Prostate gland (tissue), 2 donors: ENCODE measurements around the gene GDPGP1. TPM values are rescaled to one million over a fixed set of nuclear protein-coding genes. Genes with fewer than 3 reads are reported as not detected.

Source experiments
- DNase-seq: peaks from one replicate; pipeline ENCODE4 v3.0.0-alpha.2; 2019; ENCODE audit warnings: low spot score
- H3K27ac ChIP-seq, 2 donors: fragments of 200-600 bp; sonication (generic); 2 replicates each; pipeline ENCODE4 v1.5.1; 2017 to 2019
- H3K27me3 ChIP-seq: fragments of 200-600 bp; sonication (generic); replicated peaks from 2 replicates; pipeline ENCODE4 v1.5.1; 2019; ENCODE audit not compliant: insufficient read depth
- H3K36me3 ChIP-seq, 2 donors: fragments of 200-600 bp; sonication (generic); 1 replicate in 1 of 2; 2 replicates in 1 of 2; pipeline versions ENCODE4 v1.5.1 to v1.8.1; 2017 to 2019
- H3K4me1 ChIP-seq: fragments of 200-600 bp; sonication (generic); replicated peaks from 2 replicates; pipeline ENCODE4 v1.5.1; 2019
- H3K4me3 ChIP-seq, 2 donors: fragments of 200-600 bp; sonication (generic); 2 replicates each; pipeline ENCODE4 v1.5.1; 2017 to 2019
- H3K9me3 ChIP-seq: fragments of 200-600 bp; sonication (generic); 2 replicates; pipeline ENCODE4 v1.5.1; 2017
- CTCF ChIP-seq, 4 experiments: fragments of 200-600 bp in 2 of 4; fragments of 450-650 bp in 2 of 4; sonication (generic) in 2 of 4; IDR thresholded peaks; 1 replicate in 3 of 4; 2 replicates in 1 of 4; pipeline ENCODE4 v1.5.1; 2016 to 2019; ENCODE audit warnings: antibody characterized with exemption in 4 of 4, mild to moderate bottlenecking in 2 of 4, moderate library complexity in 2 of 4
- POLR2A ChIP-seq: fragments of 450-650 bp; IDR thresholded peaks from one replicate; pipeline ENCODE4 v1.6.1; 2016; ENCODE audit warnings: antibody characterized with exemption, mild to moderate bottlenecking
- POLR2AphosphoS5 ChIP-seq: sonication (generic); formaldehyde crosslinking; IDR thresholded peaks from one replicate; pipeline ENCODE4 v1.6.1; 2017; ENCODE audit warnings: antibody characterized with exemption
- WGBS: methylation state at CpG from one replicate; pipeline ENCODE4 v1.1.5; 2018; 5-methylcytosine and 5-hydroxymethylcytosine counted together
- intact Hi-C: fragments of 100-400 bp; cut with DNase I; formaldehyde crosslinking; loops from one replicate; pipeline ENCODE4 v1.14.2; 2022
- total RNA-seq, 2 donors: library from RNA; depleted of rRNA; stranded (reverse); fragments of >200 nt; gene quantifications; one replicate each; pipeline ENCODE4 v1.1.0, GENCODE V29; 2016

GDPGP1 gene
- total RNA-seq, 2 donors from 2014 or later, result 15.4 to 21.5 TPM

- peak; percentile 35 to 86 (median 70) for TF ChIP-seq CTCF (IDR thresholded peaks at IDR 0.05)
- TF ChIP-seq POLR2AphosphoS5, result peak; percentile 63
- no peak for TF ChIP-seq POLR2A
- intact Hi-C loops, result no loop called here
- Histone ChIP-seq H3K4me3 (no peak overlapping the region), H3K27me3 (no peaks in the 10 kb centered on the region), H3K4me1 (peaks cover 2% of the 10 kb centered on the region), H3K27ac (peak overlapping the region; percentile 75 to 76), H3K36me3 (peaks cover 11 to 24% of the 10 kb centered on the region in 2 donors), H3K9me3 (no peaks in the 10 kb centered on the region)
- DNase-seq, result peak; percentile 71
- WGBS, result 44% methylated on average over 14 of the region's 14 CpGs
Measured at GRCh38 chr15:90221246-90221900, 12.6 kb upstream of the GDPGP1 start.

- no peak for DNase-seq
- no peak overlapping the region for H3K4me3 ChIP-seq
- intact Hi-C loops, result no loop called here
- TF ChIP-seq POLR2AphosphoS5, result no peak
- no peak for TF ChIP-seq CTCF (IDR thresholded peaks at IDR 0.05)
- H3K4me1 ChIP-seq, result peaks cover 2% of the 10 kb centered on the region
- H3K36me3 ChIP-seq, result peaks cover 11 to 26% of the 10 kb centered on the region in 2 donors
- H3K27me3 ChIP-seq, result no peaks in the 10 kb centered on the region
- no peaks in the 10 kb centered on the region for H3K9me3 ChIP-seq
- no peak overlapping the region for H3K27ac ChIP-seq
- WGBS, result 87% methylated on average over 2 of the region's 2 CpGs
Measured at GRCh38 chr15:90222547-90222946, 11.5 kb upstream of the GDPGP1 start.

GRCh38 chr15:90223441-90224165 is 10.4 kb upstream of the GDPGP1 start:
- H3K27ac ChIP-seq, result no peak overlapping the region
- peaks cover 19 to 35% of the 10 kb centered on the region in 2 donors for H3K36me3 ChIP-seq
- H3K27me3 ChIP-seq, result no peaks in the 10 kb centered on the region
- no peaks in the 10 kb centered on the region for H3K4me1 ChIP-seq
- 92% methylated on average over 22 of the region's 22 CpGs for WGBS
- intact Hi-C loops, result no loop called here
- H3K4me3 ChIP-seq, result no peak overlapping the region
- H3K9me3 ChIP-seq, result no peaks in the 10 kb centered on the region
- no peak for DNase-seq
- no peak for TF ChIP-seq CTCF (IDR thresholded peaks at IDR 0.05)
- no peak for TF ChIP-seq POLR2A
- TF ChIP-seq POLR2AphosphoS5, result no peak

- H3K4me3 ChIP-seq, result no peak overlapping the region
- H3K9me3 ChIP-seq, result no peaks in the 10 kb centered on the region
- TF ChIP-seq POLR2A (no peak), CTCF (IDR thresholded peaks at IDR 0.05) (no peak), POLR2AphosphoS5 (no peak)
- 89% methylated on average over 17 of the region's 17 CpGs for WGBS
- peaks cover 19 to 35% of the 10 kb centered on the region in 2 donors for H3K36me3 ChIP-seq
- intact Hi-C loops, result no loop called here
- DNase-seq, result no peak
- no peaks in the 10 kb centered on the region for H3K27me3 ChIP-seq
- H3K27ac ChIP-seq, result no peak overlapping the region
- H3K4me1 ChIP-seq, result no peaks in the 10 kb centered on the region
Measured at GRCh38 chr15:90225047-90225446, 9.0 kb upstream of the GDPGP1 start.
